GM12873 (cell line): ENCODE measurements around the gene ADARB2.

Source experiments
- TF ChIP-seq, protein P1 (sequence below): IDR thresholded peaks from 2 replicates; pipeline ENCODE4 v1.5.1; 2012; ENCODE audit warnings: low read depth, mild to moderate bottlenecking, moderate library complexity, low read length, control low read depth; ENCODE audit not compliant: insufficient read depth; ENCODE audit errors: missing control alignments

Gene ADARB2

DNA sequence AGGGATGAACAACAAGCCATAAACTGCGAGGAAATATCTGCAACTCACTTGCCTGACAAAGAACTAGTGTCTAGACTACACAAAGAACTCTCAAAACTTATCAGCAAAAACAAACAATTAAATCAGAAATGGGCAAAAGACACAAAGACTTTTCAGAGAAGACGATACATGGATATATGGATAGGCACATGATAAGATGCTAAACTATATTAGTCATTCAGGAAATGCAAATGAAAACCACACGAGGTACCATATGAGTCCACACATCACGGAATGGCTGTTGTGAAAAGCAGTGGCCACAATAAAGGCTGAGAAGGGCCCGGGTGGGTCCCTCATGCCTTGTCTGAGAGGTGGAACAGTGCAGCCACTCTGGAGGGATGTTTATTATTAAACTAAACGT is 413.4 kb downstream of the ADARB2 start:
- TF ChIP-seq, protein P1, sequence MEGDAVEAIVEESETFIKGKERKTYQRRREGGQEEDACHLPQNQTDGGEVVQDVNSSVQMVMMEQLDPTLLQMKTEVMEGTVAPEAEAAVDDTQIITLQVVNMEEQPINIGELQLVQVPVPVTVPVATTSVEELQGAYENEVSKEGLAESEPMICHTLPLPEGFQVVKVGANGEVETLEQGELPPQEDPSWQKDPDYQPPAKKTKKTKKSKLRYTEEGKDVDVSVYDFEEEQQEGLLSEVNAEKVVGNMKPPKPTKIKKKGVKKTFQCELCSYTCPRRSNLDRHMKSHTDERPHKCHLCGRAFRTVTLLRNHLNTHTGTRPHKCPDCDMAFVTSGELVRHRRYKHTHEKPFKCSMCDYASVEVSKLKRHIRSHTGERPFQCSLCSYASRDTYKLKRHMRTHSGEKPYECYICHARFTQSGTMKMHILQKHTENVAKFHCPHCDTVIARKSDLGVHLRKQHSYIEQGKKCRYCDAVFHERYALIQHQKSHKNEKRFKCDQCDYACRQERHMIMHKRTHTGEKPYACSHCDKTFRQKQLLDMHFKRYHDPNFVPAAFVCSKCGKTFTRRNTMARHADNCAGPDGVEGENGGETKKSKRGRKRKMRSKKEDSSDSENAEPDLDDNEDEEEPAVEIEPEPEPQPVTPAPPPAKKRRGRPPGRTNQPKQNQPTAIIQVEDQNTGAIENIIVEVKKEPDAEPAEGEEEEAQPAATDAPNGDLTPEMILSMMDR, result no peak

DNA sequence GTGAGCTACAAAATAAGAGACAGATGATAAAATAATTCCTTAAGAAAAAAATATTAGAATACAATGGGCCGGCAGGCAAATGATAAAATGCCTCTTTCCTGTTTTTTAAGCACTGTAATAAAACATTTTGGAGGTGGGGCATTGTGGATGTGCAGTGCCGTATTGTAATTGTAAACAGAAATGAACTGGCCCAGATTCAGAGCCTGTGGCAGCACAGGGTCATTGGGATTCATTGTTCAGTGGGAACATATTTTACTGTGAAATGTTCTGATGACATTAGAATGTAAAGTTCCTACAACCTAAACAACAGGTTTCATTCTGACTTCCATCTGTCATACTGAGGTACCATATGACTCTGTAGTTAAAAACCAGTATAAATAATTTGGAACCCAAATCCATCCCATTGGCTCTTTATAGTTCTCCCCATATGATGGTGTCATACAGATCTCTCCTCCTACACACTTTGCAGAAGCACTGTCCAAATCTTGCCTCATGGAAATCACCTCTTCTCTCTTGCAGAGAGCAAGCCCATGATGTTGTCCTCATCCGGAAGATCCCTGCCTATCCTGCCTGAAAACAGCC is 416.5 kb downstream of the ADARB2 start:
- TF ChIP-seq, protein P1, result no peak

DNA sequence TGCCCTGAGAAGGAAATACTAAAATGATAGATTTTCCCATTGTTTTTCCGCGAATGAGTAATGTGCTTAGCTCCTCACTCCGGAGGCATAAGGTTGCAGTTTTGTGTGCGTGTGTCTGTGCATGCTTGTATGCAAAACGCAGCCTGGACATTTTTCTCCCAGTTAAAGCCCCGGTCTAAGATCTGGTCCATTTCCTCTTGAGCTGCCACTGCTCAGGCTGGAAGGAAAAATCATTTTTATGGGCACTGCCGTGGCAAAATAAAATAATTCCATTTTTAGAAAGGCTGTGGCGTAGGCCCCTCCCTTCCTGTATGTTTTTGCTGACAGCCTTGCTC is 420.5 kb downstream of the ADARB2 start:
- TF ChIP-seq, protein P1, result no peak

DNA sequence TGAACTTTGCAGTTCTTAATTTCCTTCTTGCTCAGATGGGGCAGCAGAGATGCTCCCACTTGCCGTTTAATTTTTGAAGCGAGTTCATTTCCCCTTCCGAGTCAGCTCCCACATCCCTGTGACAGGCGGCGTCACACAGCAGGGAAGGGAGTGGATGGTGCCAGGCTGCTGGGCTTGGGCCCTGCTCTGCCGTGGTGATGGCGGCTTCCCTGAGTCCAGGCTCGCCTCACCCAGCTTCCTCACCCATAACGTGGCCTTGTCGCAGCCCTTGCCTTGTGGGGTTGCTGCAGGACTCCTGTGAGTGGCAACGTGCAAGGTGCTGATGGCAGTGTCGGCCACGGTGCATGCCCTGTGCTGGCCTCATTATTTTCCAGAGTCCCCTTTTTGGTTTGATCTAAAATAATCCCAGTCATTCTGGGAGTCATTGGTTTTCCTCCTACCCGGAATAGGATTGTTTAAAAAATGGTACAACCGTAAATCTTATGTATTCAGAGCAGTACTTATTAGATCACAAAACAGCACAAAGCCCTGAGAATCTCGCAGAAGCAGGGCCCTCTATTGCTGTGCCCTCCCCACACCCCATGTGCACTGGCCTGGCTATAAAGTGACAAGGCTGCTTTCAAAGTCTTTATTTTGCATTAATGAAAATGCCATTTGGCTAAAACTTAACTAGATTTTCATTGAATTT is 421.1 kb downstream of the ADARB2 start:
- TF ChIP-seq, protein P1, result no peak

DNA sequence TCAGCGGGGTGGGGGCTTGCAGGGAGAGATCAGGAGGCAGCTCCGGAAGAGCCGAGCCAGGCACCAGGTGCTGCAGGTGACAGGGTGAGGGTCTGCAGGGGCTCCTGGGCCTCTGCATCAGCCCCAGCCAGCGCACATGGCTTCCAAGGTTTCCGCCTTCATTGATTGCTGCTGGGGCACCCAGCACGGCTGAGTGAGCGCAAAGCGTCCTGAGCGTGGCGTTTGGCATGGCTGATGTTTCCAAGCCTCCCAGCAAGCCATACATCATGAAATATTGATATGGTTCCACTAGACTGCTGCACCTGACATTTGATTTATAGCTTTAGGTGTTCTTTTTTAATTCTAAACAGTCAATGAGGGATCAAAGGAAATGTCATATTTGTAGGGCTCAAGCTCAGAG is 422.1 kb downstream of the ADARB2 start:
- TF ChIP-seq, protein P1, result no peak

DNA sequence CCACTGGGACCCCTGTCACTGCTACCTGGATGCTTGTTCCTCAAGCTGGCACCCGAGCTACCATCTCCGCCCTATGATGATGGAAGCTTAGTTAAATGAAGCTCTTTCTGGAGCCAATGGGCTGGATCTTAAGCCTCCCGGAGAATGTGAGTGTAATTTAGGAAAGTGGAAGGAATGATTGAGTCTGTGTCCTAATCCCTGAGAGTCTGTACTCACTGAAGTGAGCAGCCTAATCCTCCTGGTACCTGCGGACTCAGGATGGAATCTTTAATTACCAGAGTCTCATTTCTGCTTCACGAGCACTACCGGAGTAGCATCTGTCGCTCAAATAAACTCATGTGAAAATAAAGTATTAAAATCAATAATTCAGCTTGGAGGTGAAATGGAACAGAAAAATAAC is 425.6 kb downstream of the ADARB2 start:
- TF ChIP-seq, protein P1, result no peak

GRCh38 chr10:1310271-1310789 is 427.0 kb downstream of the ADARB2 start:
- TF ChIP-seq, protein P1, result no peak
